ENCODE results near the gene CC2D2B. TPM values are rescaled to one million over a fixed set of nuclear protein-coding genes. Genes with fewer than 3 reads are reported as not detected.

CC2D2B gene
- total and polyA plus RNA-seq, 2 of the 13 experiments (the other 11 are each of a cell fraction or from before 2014, with no cell fraction given) = 0.20 TPM; not detected in 1

GRCh38 chr10:96043033-96043892, 135.5 kb downstream of the CC2D2B start, which contains the start of gene CCNJ (continued):
- TF ChIP-seq ZNF24 (IDR thresholded peaks at IDR 0.05) (0 out of 2 replicates have a peak, but pooled peaks have one; percentile 14), ZNF547 (CRISPR knock-in tag; IDR thresholded peaks at IDR 0.05) (peak; percentile 93), ZNF597 (CRISPR knock-in tag; IDR thresholded peaks at IDR 0.05) (no peak), ZNF318 (CRISPR knock-in tag; IDR thresholded peaks at IDR 0.05) (peak; percentile 90; the same call in 1 of the 2 replicates), CHCHD3 (CRISPR knock-in tag; IDR thresholded peaks at IDR 0.05) (peak; percentile 66; the same call in 1 of the 2 replicates), ZNF616 (CRISPR knock-in tag; IDR thresholded peaks at IDR 0.05; ENCODE audit: low read depth) (peak; percentile 90; the same call in 1 of the 2 replicates), MXI1 (IDR thresholded peaks at IDR 0.05; ENCODE audit: borderline replicate concordance, low read depth, low read length) (peak; percentile 88; the same call in 2 of the 3 replicates), KDM3A (CRISPR knock-in tag; IDR thresholded peaks at IDR 0.05; ENCODE audit: low read depth) (no peak), ZNF446 (CRISPR knock-in tag; IDR thresholded peaks at IDR 0.05) (peak; percentile 91), PRDM15 (CRISPR knock-in tag; IDR thresholded peaks at IDR 0.05) (0 out of 2 replicates have a peak, but pooled peaks have one; percentile 35), ZNF704 (CRISPR knock-in tag; IDR thresholded peaks at IDR 0.05; ENCODE audit: borderline replicate concordance) (peak; percentile 37; the same call in 1 of the 2 replicates), JUN (CRISPR knock-in tag; IDR thresholded peaks at IDR 0.05) (peak; percentile 59; the same call in 1 of the 2 replicates), SUZ12 (IDR thresholded peaks at IDR 0.05; ENCODE audit: low read depth, low read length) (no peak), SMAD3 (CRISPR knock-in tag; IDR thresholded peaks at IDR 0.05) (0 out of 2 replicates have a peak, but pooled peaks have one; percentile 17)
